ENCODE data around the gene MRGPRX4. TPM values are rescaled to one million over a fixed set of nuclear protein-coding genes. Genes with fewer than 3 reads are reported as not detected.

The MRGPRX4 gene
- total RNA-seq, 2 donors from 2014 or later: not detected

Other genes with a start within 250 kb of the MRGPRX4 start
- gene SERGEF, start 159.8 kb upstream of the MRGPRX4 start, total RNA-seq: 10 to 100 TPM; 20.8 to 28.7 TPM
- gene TPH1, start 126.6 kb upstream of the MRGPRX4 start, total RNA-seq: under 1 TPM in 1 of 2 donors, not detected in 1; 0.52 TPM
- 10 to 100 TPM; 14.8 to 45.8 TPM for gene SAAL1, start 66.8 kb upstream of the MRGPRX4 start, total RNA-seq
- gene MRGPRX3, start 40.3 kb upstream of the MRGPRX4 start, total RNA-seq: not detected
- not detected for gene SAA4, start 64.0 kb downstream of the MRGPRX4 start, total RNA-seq
- 10 to 100 TPM in 1 of 2 donors, 1 to 10 TPM in 1; 9.3 to 18.1 TPM for gene SAA2, start 75.8 kb downstream of the MRGPRX4 start, total RNA-seq
- 100 to 1,000 TPM in 1 of 2 donors, 10 to 100 TPM in 1; 24.1 to 450 TPM for gene SAA1, start 93.4 kb downstream of the MRGPRX4 start, total RNA-seq
- gene HPS5, start 149.3 kb downstream of the MRGPRX4 start, total RNA-seq: 10 to 100 TPM in 1 of 2 donors, 1 to 10 TPM in 1; 8.3 to 47.5 TPM
- gene GTF2H1, start 149.7 kb downstream of the MRGPRX4 start, total RNA-seq: 10 to 100 TPM; 26.5 to 48.5 TPM
- 100 to 1,000 TPM in 1 of 2 donors, 10 to 100 TPM in 1; 94.6 to 147 TPM for gene LDHA, start 221.7 kb downstream of the MRGPRX4 start, total RNA-seq
- gene LDHC, start 239.5 kb downstream of the MRGPRX4 start, total RNA-seq: not detected